ENCODE results near the gene RFWD3.

DNA sequence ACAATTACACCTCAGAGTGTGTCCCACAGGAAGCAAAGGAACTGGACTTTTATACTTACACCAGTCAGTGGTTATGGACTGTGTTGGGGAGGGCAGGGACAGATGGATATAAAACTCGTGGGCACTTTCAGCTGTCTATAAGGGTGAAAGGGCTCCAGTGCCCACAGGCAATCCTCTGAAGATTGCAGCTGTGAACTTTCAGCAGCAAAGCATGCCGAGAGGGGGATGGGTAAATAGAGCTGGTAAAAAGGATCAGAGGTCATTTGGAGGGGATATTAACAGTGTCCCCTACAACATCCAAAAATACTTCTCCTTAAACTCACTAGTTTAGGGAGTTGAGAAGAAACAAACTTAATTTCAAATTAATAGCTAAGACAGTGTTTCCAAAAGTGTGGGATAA lies 13.3 kb upstream of the RFWD3 start:
- TF ChIP-seq, protein P1, sequence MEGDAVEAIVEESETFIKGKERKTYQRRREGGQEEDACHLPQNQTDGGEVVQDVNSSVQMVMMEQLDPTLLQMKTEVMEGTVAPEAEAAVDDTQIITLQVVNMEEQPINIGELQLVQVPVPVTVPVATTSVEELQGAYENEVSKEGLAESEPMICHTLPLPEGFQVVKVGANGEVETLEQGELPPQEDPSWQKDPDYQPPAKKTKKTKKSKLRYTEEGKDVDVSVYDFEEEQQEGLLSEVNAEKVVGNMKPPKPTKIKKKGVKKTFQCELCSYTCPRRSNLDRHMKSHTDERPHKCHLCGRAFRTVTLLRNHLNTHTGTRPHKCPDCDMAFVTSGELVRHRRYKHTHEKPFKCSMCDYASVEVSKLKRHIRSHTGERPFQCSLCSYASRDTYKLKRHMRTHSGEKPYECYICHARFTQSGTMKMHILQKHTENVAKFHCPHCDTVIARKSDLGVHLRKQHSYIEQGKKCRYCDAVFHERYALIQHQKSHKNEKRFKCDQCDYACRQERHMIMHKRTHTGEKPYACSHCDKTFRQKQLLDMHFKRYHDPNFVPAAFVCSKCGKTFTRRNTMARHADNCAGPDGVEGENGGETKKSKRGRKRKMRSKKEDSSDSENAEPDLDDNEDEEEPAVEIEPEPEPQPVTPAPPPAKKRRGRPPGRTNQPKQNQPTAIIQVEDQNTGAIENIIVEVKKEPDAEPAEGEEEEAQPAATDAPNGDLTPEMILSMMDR (IDR thresholded peaks at IDR 0.05), result no peak
- TF ChIP-seq POLR2A (IDR thresholded peaks at IDR 0.05), result no peak

All from lower leg skin (tissue), 3 donors.